Mucosa of stomach (tissue), 1 donor: ENCODE data around the gene RUFY3.

Experiments
- H3K27me3 ChIP-seq: one replicate; pipeline ENCODE4 v1.7.0; 2013; ENCODE audit warnings: mild to moderate bottlenecking, low read length; ENCODE audit not compliant: control insufficient read depth, insufficient read depth
- H3K36me3 ChIP-seq: one replicate; pipeline ENCODE4 v1.7.0; 2013; ENCODE audit warnings: low read length; ENCODE audit not compliant: control insufficient read depth, insufficient read depth
- H3K4me1 ChIP-seq: one replicate; pipeline ENCODE4 v1.7.0; 2013; ENCODE audit warnings: mild to moderate bottlenecking, low read length; ENCODE audit not compliant: control insufficient read depth, insufficient read depth
- H3K4me3 ChIP-seq: one replicate; pipeline ENCODE4 v1.7.0; 2013; ENCODE audit warnings: low read length
- H3K9ac ChIP-seq: one replicate; pipeline ENCODE4 v1.7.0; 2013; ENCODE audit warnings: mild to moderate bottlenecking, low read length, moderate library complexity
- H3K9me3 ChIP-seq: one replicate; pipeline ENCODE4 v1.7.0; 2013; ENCODE audit warnings: mild to moderate bottlenecking, low read length, moderate library complexity; ENCODE audit not compliant: control insufficient read depth
- donor health status: Pancreatic carcinoma.

The RUFY3 gene

DNA sequence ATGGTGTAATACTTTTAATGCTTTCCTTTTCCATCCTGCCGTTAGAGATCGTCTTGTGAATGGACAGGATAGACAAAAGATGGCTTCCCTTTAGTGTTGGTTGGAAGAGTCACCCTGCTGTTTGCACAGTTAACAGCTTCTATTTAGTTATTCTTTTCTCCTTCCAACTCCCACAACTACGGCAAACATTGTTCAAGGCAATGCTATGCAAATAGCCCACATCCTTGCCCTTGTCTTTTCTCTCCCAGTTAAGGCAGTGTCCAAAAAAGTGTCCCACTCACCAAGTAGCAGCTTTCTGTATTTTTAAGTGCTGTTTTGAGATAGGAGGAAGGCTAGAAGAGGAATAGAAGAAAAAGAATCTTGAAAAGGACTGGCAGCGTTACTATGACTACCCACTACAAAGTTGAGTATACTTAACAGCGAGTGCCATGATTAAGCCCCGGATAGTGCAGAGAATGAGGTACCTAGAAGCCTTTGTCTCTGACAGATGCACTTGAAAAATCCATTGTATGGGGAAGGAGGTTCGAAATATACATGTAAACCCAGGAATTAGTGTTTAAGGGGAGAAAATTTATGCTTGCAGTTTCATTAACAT, 12.1 kb upstream of the RUFY3 start:
- Histone ChIP-seq H3K4me1 (peaks cover 17% of the 10 kb centered on the region), H3K36me3 (no peaks in the 10 kb centered on the region), H3K27me3 (no peaks in the 10 kb centered on the region), H3K9ac (peak overlapping the region; percentile 12), H3K4me3 (no peak overlapping the region), H3K9me3 (no peaks in the 10 kb centered on the region)

DNA sequence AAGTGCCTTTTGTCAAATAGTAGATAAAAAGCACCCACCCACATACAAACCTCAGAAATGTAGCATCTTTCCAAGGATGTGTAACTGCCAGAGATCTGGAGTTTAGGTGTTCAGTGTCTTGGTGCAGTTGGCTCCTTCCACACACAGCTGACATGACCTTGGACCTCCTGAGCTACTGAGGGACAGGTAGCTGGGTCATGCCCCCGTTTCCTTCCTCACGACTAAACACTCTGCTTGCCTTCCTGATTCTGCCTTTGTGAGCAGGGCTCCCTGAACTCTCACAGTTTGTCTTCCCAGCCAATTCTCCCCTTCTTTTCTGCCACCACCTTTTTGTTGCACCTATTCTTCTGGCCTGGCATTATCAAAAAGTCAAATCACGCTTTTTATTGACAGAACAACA, 10.2 kb upstream of the RUFY3 start:
- no peak overlapping the region for H3K4me3 ChIP-seq
- H3K4me1 ChIP-seq = peaks cover 12% of the 10 kb centered on the region
- H3K36me3 ChIP-seq = no peaks in the 10 kb centered on the region
- H3K9me3 ChIP-seq = no peaks in the 10 kb centered on the region
- H3K9ac ChIP-seq = no peak overlapping the region
- no peaks in the 10 kb centered on the region for H3K27me3 ChIP-seq

DNA sequence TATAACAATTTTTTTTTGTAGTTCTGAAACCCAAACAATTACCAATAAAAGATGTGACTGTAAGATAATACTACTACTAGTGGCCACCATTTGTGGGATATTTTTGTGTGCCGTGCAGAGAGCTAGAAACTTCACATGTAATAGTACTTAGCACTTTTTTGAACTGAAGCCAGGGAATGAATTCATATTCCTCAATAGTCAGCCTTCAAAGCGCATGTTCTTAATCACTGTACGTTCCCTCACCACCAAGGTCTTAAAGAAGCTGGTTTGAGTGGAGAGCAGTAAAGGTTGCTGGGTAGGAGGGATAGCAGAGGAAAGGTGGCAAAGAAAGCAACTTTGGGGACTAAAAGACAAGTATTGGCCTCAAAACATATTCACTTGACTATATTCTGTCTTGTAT, 9.6 kb upstream of the RUFY3 start:
- H3K4me1 ChIP-seq = peaks cover 9% of the 10 kb centered on the region
- H3K27me3 ChIP-seq = no peaks in the 10 kb centered on the region
- H3K4me3 ChIP-seq = no peak overlapping the region
- H3K9me3 ChIP-seq = no peaks in the 10 kb centered on the region
- no peak overlapping the region for H3K9ac ChIP-seq
- no peaks in the 10 kb centered on the region for H3K36me3 ChIP-seq

DNA sequence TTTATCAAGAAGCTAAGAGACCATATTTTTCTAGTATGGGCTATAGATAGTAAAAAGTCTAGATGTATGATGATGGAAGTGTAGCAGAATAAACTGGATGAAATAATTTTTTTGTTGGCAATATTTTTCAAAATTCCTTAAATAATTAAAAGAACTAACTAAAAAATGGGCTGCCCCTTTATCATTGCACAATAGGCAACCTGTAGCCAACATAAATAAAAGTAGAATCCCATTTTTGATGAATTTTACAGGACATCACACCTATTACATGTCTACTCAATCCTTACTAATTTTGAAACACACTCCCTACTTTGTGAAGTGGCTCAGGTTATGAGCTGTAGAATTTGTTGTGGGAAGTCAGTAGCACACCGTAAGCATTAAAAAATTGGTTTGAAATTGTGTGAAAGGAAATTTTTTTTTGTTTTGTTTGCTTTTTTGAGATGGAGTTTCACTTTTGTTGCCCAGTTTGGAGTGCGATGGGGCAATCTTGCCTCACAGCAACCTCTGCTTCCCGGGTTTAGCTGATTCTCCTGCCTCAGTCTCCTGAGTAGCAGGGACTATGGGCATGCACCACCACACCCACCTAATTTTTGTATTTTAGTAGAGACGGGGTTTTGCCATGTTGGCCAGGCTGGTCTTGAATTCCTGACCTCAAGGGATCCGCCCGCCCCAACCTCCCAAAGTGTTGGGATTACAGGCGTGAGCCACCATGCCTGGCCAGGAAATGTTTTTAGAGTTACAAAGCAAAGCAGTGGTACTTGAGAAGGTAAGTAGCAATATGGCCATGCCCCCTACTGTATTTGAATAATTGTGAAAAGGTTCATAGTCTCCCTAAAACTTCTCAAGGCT, 8.9 kb upstream of the RUFY3 start:
- Histone ChIP-seq H3K4me3 (no peak overlapping the region), H3K4me1 (peaks cover 9% of the 10 kb centered on the region), H3K36me3 (no peaks in the 10 kb centered on the region), H3K27me3 (no peaks in the 10 kb centered on the region), H3K9me3 (no peaks in the 10 kb centered on the region), H3K9ac (no peak overlapping the region)

DNA sequence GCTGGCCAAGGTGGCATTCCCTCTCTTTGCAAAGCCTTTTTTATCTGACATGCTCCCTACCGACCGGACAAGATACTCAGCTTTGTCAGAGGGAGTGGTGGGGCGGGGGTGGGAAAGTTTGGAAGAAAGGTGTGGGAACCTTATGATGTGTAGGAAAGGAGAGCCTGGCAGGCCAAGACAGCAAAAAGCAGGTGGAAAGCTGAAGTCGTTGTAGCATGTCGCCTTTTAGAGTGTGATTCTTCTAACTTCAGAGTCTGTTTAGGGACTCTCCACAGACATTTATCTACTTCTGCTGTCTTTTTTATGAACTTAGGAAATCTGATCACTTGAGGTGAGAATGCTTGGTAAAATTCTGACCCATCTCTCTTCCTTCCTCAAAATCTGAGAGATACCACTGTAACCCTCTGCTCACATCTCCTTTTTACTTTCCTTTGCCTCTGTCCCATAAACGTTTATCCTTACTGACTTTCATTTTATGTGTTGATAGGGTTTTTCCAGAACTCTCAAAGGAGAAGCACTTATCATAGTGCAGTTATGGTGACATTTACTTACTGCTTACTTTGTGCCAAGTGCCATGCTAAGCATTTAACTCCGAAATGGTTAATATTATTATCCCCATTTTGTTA, 8.2 kb upstream of the RUFY3 start:
- no peak overlapping the region for H3K4me3 ChIP-seq
- H3K9ac ChIP-seq = no peak overlapping the region
- peaks cover 9% of the 10 kb centered on the region for H3K4me1 ChIP-seq
- no peaks in the 10 kb centered on the region for H3K9me3 ChIP-seq
- H3K27me3 ChIP-seq = no peaks in the 10 kb centered on the region
- no peaks in the 10 kb centered on the region for H3K36me3 ChIP-seq

DNA sequence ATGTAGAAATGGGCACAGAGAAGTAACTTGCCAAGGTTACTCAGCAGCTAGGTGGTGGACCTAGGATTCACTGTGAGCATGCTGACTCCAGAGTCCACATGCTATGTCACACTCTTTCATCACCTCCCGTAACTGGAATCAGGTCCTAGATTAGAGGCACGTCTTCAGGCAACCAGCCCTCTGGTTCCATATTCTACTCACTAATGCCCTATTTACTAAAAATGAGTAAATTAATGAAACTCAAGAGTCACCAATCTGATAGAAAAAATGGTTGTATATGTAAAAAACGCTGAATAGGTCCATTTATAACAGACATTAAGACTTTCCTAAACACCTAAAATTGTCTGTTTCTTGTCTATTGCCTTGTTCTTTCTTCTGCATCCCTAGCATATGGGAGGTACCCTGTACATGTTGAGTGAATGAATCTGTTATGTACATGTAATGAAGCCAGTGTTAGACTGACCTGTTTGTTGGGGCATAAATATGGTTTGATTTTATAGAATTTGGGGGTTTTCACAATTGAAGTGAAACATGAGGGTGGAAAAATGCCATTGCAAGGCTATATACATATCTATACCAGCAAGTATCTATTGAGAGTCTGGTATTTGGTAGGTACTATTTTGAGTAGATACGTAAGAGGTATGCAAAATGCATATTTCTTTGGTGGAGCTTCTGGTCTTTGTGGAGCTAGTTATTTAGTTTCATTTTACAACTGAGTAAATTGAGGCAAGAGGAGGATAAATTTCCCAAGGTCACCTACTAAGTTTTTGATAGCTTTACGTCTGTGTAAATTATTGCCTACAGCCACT, 7.5 kb upstream of the RUFY3 start:
- H3K36me3 ChIP-seq = no peaks in the 10 kb centered on the region
- no peaks in the 10 kb centered on the region for H3K27me3 ChIP-seq
- no peaks in the 10 kb centered on the region for H3K9me3 ChIP-seq
- H3K4me3 ChIP-seq = no peak overlapping the region
- H3K9ac ChIP-seq = no peak overlapping the region
- peaks cover 7% of the 10 kb centered on the region for H3K4me1 ChIP-seq

DNA sequence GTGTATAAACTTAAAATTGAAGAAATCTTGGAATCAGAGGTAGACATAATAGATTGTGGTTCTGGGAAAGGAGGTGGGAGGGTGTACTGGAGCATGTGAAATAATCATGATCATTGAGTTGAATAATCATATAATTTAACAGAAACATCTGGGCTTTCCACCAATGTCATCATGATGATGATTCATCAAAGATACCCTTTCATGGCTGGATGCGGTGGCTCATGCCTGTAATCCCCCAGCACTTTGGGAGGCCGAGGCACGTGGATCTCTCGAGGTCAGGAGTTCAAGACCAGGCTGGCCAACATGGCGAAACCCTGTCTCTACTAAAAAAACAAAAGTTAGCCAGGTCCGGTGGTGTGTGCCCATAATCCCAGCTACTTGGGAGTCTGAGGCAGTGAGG, 6.7 kb upstream of the RUFY3 start:
- Histone ChIP-seq H3K4me3 (no peak overlapping the region), H3K36me3 (no peaks in the 10 kb centered on the region), H3K4me1 (no peaks in the 10 kb centered on the region), H3K9me3 (no peaks in the 10 kb centered on the region), H3K27me3 (no peaks in the 10 kb centered on the region), H3K9ac (no peak overlapping the region)

DNA sequence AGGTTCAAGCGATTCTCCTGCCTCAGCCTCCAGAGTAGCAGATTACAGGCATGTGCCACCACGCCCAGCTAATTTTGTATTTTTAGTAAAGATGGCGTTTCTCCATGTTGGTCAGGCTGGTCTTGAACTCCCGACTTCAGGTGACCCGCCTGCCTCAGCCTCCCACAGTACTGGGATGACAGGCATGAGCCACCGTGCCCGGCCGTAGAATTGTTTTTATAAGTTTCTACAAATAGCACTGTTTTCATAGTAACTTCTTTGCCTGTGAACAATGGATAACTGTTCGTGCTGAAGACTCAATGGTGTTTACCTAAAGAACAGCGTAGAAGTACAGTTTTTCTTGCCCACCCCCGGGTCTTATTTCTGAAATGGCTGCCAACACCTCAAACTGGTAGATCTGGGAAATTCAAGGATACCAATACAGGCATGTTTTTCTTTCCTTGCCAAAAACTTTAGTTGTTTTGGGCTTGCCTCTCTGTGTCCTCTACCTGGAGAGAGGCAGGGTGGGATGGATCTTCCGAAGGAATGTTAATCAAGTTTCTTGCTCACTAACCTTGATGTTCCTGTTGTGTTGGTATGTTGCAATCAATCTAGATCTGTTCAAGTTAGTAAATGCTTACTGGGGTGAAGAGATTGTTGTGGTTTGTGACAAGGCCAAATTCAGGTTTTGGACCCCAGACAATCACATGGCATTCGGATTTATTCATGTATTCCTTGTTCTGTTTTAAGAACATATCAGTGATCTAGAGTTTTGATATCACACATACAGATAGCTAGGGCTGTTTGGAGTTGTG, 2.8 kb upstream of the RUFY3 start:
- H3K4me3 ChIP-seq = no peak overlapping the region
- H3K4me1 ChIP-seq = no peaks in the 10 kb centered on the region
- H3K27me3 ChIP-seq = no peaks in the 10 kb centered on the region
- no peak overlapping the region for H3K9ac ChIP-seq
- no peaks in the 10 kb centered on the region for H3K9me3 ChIP-seq
- H3K36me3 ChIP-seq = no peaks in the 10 kb centered on the region

DNA sequence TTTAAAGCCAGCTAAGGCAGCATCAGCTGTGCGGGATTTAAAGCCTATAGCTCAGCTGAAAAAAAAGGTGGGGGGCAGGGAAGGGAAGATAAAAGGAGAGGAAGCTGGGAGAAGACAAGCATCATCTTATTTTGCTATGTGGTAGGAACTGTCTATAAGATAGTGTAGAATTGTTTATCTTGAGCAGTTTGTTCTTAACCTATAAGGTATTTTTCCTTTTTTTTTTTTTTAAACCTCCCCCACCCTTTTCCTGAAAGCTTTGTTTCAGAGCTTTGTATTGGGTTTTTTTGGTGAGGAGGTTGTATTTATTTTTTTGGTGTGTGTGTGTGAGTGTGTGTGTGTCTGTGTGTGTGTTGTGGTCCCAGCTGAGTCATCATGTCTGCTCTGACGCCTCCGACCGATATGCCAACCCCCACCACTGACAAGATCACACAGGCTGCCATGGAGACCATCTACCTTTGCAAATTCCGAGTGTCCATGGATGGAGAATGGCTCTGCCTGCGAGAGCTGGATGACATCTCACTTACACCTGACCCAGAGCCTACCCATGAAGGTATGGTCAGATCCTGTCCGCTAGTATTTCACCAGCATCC, 531 bp downstream of the RUFY3 start:
- peak overlapping the region; percentile 42 for H3K9ac ChIP-seq
- H3K27me3 ChIP-seq = no peaks in the 10 kb centered on the region
- no peaks in the 10 kb centered on the region for H3K36me3 ChIP-seq
- no peaks in the 10 kb centered on the region for H3K4me1 ChIP-seq
- peak overlapping the region; percentile 10 for H3K4me3 ChIP-seq
- no peaks in the 10 kb centered on the region for H3K9me3 ChIP-seq

DNA sequence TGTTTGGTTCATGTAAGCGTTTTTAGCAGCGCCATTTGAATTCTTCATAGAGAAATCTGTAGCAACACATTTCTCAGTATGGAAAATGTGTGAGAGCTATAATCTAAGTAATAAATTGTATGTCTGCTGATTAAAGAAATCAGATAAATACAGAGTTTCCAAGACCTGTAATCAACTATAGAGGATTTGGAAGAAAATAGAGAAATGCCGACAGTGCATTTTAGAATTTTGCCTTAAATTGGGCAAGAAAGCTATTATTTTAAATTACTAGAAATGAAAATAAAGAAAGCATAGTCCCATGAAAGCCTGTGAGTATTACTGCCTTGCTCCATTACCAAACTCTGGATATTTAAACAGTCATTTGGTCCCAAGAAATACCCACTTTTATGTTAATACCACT, 2.7 kb downstream of the RUFY3 start:
- Histone ChIP-seq H3K27me3 (no peaks in the 10 kb centered on the region), H3K9ac (no peak overlapping the region), H3K9me3 (no peaks in the 10 kb centered on the region), H3K4me3 (no peak overlapping the region), H3K4me1 (no peaks in the 10 kb centered on the region), H3K36me3 (no peaks in the 10 kb centered on the region)

DNA sequence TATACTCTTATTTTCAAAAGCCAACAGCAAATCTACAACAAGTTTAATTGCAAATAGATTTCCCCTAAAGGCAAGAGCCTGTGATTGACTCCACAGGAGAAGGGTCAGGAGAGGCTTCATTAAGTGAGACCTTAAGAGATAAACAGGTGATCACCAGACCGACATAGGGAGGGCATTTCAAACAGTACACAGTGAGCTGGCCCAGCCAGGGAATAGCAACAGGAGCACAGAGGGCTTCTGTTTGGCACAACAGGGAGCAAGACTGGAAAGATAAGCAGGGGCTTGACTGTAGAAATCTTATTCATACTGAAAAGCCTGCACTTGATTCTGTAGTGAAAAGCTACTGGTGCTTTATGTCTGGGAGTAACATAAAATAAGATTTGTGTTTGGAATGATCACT, 3.9 kb downstream of the RUFY3 start:
- Histone ChIP-seq H3K27me3 (no peaks in the 10 kb centered on the region), H3K4me3 (no peak overlapping the region), H3K36me3 (no peaks in the 10 kb centered on the region), H3K9ac (no peak overlapping the region), H3K9me3 (no peaks in the 10 kb centered on the region), H3K4me1 (no peaks in the 10 kb centered on the region)
